Measurements from ENCODE around the gene COL11A1.
"Not testable (repeated sequence)": the region's sequence is repeated elsewhere in the genome, so short reads cannot be mapped to it uniquely, and the experiment has no call there.

Gene COL11A1

GRCh38 chr1:102826706-102827105 lies 281.6 kb downstream of the COL11A1 start:
- not testable (repeated sequence) for DNase-seq

Measured in DMS153 (cell line).